ENCODE results near the gene KDM7A. TPM values are rescaled to one million over a fixed set of nuclear protein-coding genes. Genes with fewer than 3 reads are reported as not detected.

Gene KDM7A
- total RNA-seq, 4 donors from 2014 or later: 21.9 to 84.2 (median 54.6) TPM

- intact Hi-C loops (cut with DNase I; ENCODE audit: low total_unique reads): no loop called here
- WGBS, 2 donors (ENCODE audit: low coverage in 1 of 2): 92% methylated on average over 9 to 12 of the region's 12 CpGs
These were observed 135.0 kb downstream of the KDM7A start for GRCh38 chr7:140041659-140042385.

GRCh38 chr7:140039896-140040295 is 136.9 kb downstream of the KDM7A start:
- DNase-seq: no peak
- Histone ChIP-seq H3K27me3 (no peaks in the 10 kb centered on the region), H3K27ac (no peak overlapping the region), H3K4me3 (no peak overlapping the region), H3K4me1 (no peaks in the 10 kb centered on the region), H3K36me3 (peaks cover 0 to 20% (median 1%) of the 10 kb centered on the region in 4 donors), H3K9me3 (no peaks in the 10 kb centered on the region)
- in situ Hi-C loops (cut with MboI; ENCODE audit: low pct_ligation_motif_present in 1 of 4, low pct_unique_long_range_greater_than_20kb in 1 of 4, low sequenced_read_pairs in 3 of 4): no loop called here
- TF ChIP-seq POLR2A (IDR thresholded peaks at IDR 0.05) (no peak), POLR2AphosphoS5 (IDR thresholded peaks at IDR 0.05) (no peak), CTCF (IDR thresholded peaks at IDR 0.05) (no peak), EP300 (IDR thresholded peaks at IDR 0.05; ENCODE audit: low read depth) (no peak)
- WGBS, 2 donors (ENCODE audit: low coverage in 1 of 2): 90 to 93% methylated on average over 2 to 12 of the region's 12 CpGs
- intact Hi-C loops (cut with DNase I; ENCODE audit: low total_unique reads): no loop called here

More at GRCh38 chr7:140041659-140042385, 135.0 kb downstream of the KDM7A start:
- TF ChIP-seq POLR2A (IDR thresholded peaks at IDR 0.05): no peak
- no peak for TF ChIP-seq POLR2AphosphoS5 (IDR thresholded peaks at IDR 0.05)
- TF ChIP-seq CTCF (IDR thresholded peaks at IDR 0.05): no peak
- TF ChIP-seq EP300 (IDR thresholded peaks at IDR 0.05; ENCODE audit: low read depth): no peak
- Histone ChIP-seq H3K27me3 (no peaks in the 10 kb centered on the region), H3K27ac (no peak overlapping the region), H3K9me3 (no peaks in the 10 kb centered on the region), H3K36me3 (peaks cover 0 to 20% (median 3%) of the 10 kb centered on the region in 4 donors), H3K4me3 (no peak overlapping the region), H3K4me1 (peaks cover 0 to 8% (median 3%) of the 10 kb centered on the region in 4 donors)
- DNase-seq: no peak
- in situ Hi-C loops (cut with MboI; ENCODE audit: low pct_ligation_motif_present in 1 of 4, low pct_unique_long_range_greater_than_20kb in 1 of 4, low sequenced_read_pairs in 3 of 4): no loop called here

GRCh38 chr7:140039066-140039465 is 137.7 kb downstream of the KDM7A start:
- Histone ChIP-seq H3K4me3 (no peak overlapping the region), H3K27me3 (no peaks in the 10 kb centered on the region), H3K4me1 (no peaks in the 10 kb centered on the region), H3K27ac (no peak overlapping the region), H3K9me3 (no peaks in the 10 kb centered on the region), H3K36me3 (peaks cover 0 to 20% (median 1%) of the 10 kb centered on the region in 4 donors)
- 84 to 88% methylated on average over 7 of the region's 7 CpGs for WGBS, 2 donors (ENCODE audit: low coverage in 1 of 2)
- intact Hi-C loops (cut with DNase I; ENCODE audit: low total_unique reads) (no loop called here), in situ Hi-C loops (cut with MboI; ENCODE audit: low pct_ligation_motif_present in 1 of 4, low pct_unique_long_range_greater_than_20kb in 1 of 4, low sequenced_read_pairs in 3 of 4) (no loop called here)
- no peak for TF ChIP-seq CTCF (IDR thresholded peaks at IDR 0.05)
- TF ChIP-seq EP300 (IDR thresholded peaks at IDR 0.05; ENCODE audit: low read depth): no peak
- TF ChIP-seq POLR2AphosphoS5 (IDR thresholded peaks at IDR 0.05): no peak
- TF ChIP-seq POLR2A (IDR thresholded peaks at IDR 0.05): no peak
- DNase-seq: no peak

GRCh38 chr7:140036224-140036962 is 140.4 kb downstream of the KDM7A start:
- no peak for DNase-seq
- Histone ChIP-seq H3K4me1 (no peaks in the 10 kb centered on the region), H3K27me3 (no peaks in the 10 kb centered on the region), H3K36me3 (peaks cover 0 to 28% (median 1%) of the 10 kb centered on the region in 4 donors), H3K27ac (no peak overlapping the region), H3K4me3 (no peak overlapping the region), H3K9me3 (no peaks in the 10 kb centered on the region)
- intact Hi-C loops (cut with DNase I; ENCODE audit: low total_unique reads): no loop called here
- in situ Hi-C loops (cut with MboI; ENCODE audit: low pct_ligation_motif_present in 1 of 4, low pct_unique_long_range_greater_than_20kb in 1 of 4, low sequenced_read_pairs in 3 of 4): no loop called here
- TF ChIP-seq POLR2AphosphoS5 (IDR thresholded peaks at IDR 0.05) (no peak), CTCF (IDR thresholded peaks at IDR 0.05) (no peak), EP300 (IDR thresholded peaks at IDR 0.05; ENCODE audit: low read depth) (no peak), POLR2A (IDR thresholded peaks at IDR 0.05) (no peak)
- 74 to 83% methylated on average over 7 to 11 of the region's 11 CpGs for WGBS, 2 donors (ENCODE audit: low coverage in 1 of 2)

All from transverse colon (tissue), 4 donors.